Medulla oblongata (tissue), 1 donor: ENCODE data around the gene FNDC11.
"Not testable (repeated sequence)": the region's sequence is repeated elsewhere in the genome, so short reads cannot be mapped to it uniquely, and the experiment has no call there.

ENCODE experiments used
- DNase-seq: peaks from one replicate; pipeline ENCODE4 v3.0.0-alpha.2; 2015; ENCODE audit errors: extremely low spot score

FNDC11 gene, protein sequence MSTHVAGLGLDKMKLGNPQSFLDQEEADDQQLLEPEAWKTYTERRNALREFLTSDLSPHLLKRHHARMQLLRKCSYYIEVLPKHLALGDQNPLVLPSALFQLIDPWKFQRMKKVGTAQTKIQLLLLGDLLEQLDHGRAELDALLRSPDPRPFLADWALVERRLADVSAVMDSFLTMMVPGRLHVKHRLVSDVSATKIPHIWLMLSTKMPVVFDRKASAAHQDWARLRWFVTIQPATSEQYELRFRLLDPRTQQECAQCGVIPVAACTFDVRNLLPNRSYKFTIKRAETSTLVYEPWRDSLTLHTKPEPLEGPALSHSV

DNA sequence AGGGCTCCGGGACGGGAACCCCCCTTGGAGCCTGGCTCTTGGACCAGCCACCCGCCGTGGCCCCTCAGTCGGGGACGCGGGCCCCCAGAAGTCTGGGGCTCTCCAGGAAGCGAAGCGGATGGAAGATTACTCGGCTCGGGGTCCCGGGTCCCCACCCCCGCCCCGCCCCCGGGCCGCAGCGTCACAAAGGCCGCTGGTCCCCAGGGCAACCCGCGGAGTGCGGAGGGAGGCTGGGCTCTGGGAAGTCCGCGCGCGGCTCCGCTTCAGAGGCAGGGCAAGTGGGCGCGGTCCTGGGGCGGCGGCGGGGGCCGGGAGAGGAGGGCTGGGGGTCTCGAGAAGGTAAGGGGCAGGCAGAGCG is at the start of gene FNDC11:
TSS of gene FNDC11 (plus strand) at position 227 of the 358 bp plus-strand sequence. CDS start 1,505 bp downstream, outside the sequence.
- no peak for DNase-seq

DNA sequence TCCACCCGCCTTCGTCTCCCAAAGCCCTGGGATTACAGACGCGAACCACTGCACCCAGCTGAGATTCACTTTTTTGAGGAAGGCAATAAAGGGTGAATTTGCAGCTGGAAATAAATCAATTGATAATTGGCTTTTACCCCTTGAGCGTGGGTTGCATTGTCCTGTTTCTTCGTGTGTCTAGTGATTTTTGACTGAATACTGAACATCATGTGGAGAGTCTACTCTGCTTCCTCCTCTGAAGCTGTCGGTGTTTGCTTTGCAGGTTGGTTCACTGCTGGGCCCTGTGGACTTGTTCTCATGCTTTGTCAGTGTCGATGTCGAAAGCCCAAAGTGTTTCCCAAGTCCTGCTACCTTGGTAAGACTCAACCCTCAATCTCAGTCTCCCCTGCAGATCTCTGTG is 49.3 kb upstream of the FNDC11 start:
- no peak for DNase-seq

DNA sequence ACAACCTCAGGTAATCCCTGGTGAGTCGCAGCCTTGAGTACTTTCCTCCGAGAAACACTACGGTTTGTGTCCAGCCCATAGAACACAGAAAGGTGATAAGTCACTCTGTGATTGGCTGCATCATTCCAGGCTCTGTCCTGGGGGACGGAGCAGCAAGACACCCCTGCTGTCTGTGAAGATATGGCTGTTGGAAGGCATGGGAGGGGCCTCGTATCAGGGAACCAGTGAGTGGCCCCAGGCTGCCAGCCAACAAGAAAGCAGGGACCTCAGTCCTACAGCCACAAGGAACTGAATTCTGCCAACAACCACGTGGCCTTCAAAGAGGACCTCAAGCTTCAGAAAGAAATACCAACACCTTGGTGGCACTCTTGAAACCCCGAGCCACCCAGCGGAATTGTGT is 48.7 kb upstream of the FNDC11 start:
- no peak for DNase-seq

DNA sequence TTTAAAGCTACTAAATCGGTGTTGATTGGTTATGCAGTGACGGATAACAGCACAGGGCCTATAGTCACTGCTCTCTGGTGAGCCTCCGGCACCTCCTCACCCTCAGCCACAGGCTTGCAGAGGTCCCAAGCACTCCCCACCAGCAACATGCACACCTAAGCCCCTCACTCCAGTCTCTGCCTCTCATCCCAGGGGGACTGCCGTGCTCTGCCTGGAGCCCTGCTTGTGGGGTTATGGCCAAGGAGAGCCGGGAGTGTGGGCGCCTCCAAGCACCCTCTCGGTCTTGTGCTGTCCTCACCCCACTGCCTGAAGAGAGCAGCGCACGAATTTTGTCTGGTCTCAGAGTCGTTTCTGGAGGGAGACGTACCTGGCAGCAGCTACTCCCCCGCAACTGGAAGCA is 48.2 kb upstream of the FNDC11 start:
- DNase-seq, result no peak

DNA sequence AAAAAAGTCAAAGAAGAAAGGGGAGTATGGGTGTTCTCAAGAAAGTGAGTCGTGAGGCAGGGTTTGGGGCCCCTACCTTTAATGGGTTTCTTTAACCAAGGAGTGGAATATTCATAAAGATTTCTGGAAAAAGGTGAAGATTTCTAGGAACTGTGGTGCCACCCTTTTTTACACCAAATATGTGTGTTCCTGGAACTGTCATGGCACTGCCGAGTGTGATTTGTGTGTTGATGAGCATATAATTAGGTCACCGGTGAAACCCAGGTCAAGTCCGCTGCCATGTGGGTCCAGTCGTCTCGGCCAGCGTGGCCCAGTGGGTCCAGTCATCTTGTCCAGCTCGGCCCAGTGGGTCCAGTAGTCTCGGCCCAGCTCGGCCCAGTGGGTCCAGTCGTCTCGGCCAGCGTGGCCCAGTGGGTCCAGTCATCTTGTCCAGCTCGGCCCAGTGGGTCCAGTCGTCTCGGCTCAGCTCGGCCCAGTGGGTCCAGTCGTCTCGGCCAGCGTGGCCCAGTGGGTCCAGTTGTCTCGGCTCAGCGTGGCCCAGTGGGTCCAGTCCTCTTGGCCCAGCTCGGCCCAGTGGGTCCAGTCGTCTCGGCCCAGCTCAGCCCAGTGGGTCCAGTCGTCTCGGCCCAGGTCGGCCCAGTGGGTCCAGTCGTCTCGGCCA is 46.7 kb upstream of the FNDC11 start:
- no peak for DNase-seq

DNA sequence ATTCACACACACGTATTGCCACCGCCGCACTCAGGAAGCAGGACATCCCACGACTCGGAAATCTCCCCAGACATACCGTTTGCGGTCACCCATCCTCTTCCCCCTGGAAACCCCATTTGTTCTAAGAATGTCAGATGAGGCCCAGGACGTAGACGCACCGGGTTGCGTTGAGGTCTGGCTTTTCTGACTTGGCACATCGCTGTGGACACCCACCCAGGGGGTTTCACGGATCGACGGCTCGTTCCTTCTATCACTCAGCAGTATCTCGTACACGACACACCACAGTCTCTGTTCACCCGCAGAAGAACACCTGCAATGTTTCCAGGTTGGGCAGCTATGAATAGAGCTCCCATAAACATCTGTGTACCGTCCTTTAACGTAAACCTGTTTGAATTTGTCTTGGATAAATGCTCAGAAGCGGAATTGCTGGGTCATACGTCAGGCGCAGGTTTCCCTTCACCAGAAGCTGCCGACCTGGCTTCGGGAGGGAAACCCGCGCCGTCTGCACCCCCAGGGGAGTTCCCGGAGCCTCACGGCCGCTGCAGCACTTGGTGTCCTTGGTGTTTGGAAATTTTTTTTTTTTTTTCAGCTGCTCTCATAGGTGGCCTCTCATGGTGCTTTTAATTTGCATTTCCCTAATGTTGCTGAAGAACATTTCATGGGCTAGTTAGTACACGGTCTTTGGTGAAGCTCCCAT is 45.7 kb upstream of the FNDC11 start:
- no peak for DNase-seq

DNA sequence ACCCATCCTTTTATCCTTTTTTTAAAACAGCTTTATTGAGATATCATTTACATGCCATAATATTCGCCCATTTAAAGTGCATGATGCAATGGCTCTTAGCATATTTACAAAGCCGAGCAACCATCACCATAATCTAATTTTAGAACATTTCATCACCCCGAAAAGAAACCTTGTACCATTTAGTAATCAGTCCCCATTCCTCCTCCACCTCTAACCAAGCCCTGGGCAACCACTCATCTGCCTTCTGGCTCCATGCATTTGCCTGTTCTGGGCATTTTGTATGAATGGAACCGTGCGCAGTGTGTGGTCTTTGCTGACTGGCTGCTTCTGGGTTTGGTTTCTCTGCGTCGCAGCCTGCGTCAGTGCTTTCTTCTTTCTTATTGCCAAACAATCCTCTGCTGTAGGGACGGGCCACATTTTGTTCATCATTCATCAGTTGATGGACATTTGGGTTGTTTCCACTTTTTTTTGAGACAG is 44.8 kb upstream of the FNDC11 start:
- DNase-seq, result no peak

DNA sequence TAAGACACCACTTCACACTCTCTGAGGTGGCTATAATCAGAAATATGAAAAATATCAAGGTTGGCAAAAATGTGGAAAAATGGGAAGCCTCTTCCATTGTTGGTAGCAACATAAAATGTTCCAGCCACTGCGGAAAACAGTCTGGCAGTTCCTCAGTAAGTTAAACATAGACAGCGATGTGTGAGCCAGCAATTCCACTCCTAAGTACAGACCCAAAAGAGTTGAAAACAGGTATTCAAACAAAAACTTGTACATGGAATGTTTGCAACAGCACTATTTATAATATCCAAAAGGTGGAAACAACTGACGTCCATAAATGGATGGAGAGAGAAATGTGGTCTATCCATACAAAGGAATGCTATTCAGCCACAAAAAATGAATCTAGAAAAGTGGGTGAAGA is 40.8 kb upstream of the FNDC11 start:
- no peak for DNase-seq

DNA sequence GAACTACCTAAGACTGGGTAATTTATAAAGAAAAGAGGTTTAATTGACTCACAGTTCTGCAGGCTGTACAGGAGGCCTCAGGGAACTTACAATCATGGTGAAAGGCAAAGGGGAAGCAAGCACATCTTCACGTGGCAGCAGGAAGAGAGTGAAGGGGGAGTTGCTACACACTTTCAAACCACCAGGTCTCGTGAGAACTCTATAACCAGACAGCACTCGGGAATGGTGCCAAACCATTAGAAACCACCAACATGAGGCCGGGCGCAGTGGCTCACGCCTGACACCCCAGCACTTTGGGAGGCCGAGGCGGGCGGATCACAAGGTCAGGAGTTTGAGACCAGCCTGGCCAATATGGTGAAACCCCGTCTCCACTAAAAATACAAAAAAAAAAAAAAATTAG is 39.4 kb upstream of the FNDC11 start:
- not testable (repeated sequence) for DNase-seq

DNA sequence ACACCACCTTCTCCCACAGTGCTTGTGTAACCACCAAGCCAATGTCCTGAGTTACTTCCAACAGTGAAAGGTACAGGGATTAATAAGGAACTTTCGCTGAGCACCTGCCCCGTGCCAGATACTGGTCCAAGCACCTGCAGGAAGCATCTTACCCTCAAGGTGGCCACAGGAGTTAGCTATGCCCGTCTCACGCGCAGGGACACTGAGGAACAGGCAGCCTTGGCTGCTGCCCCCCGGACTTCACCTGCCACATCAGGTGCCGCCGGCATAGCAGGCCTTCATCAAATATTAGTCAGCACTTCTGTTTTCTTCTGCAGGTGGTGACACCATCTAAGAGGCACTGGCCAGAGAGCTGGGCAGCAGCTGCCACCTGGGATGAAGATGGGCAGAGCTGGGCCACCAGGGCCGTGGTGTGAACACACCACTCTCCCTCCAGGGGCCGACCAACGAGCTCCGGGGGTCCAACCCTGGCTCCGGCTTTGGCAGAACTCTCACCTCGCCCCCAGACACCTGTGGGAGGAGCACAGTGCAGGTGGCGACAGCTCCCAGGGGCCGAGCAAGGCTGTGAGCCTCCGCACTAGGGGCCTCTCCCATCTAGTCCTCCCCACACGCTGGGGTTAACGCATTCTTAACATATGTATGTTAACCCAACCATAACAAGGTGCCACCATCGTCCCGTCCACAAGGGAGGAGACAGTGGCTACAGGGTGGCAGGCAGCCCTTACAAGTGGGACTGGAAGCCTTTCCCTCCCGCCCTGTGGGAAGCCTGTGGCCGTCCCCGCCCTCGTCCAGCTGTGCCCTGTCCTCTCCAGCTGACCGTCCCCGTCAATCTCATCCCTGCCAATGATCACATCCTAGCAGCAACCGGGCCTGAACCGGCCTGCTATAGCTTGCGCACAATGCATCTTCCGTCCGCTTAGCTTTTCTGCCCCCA is 36.3 kb upstream of the FNDC11 start:
- DNase-seq, result no peak

DNA sequence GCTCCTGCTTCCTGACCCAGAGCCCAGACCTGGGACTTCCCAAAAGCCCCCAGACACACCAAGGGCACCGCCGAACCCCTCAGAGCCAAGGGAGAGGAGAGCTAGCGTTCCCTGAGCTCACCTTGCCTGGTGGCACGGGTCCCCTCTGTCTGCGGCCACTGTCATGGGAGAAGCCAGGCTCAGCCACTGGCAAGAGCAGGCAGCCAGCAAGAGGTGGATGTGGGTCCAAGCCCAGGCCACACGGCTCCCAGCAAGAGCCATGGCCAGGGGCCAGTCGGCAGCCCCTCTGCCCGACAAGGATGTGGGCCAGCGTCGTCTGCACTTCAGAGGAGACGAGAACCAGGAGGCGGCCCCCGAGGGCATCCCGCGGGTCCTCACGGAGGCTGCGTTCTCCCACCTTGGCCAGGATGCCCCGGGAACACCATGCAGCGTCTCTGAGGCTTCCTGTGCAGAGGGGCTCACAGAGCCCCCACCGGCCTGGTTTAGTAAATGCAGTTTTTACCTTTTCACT is 35.6 kb upstream of the FNDC11 start:
- DNase-seq, result no peak

DNA sequence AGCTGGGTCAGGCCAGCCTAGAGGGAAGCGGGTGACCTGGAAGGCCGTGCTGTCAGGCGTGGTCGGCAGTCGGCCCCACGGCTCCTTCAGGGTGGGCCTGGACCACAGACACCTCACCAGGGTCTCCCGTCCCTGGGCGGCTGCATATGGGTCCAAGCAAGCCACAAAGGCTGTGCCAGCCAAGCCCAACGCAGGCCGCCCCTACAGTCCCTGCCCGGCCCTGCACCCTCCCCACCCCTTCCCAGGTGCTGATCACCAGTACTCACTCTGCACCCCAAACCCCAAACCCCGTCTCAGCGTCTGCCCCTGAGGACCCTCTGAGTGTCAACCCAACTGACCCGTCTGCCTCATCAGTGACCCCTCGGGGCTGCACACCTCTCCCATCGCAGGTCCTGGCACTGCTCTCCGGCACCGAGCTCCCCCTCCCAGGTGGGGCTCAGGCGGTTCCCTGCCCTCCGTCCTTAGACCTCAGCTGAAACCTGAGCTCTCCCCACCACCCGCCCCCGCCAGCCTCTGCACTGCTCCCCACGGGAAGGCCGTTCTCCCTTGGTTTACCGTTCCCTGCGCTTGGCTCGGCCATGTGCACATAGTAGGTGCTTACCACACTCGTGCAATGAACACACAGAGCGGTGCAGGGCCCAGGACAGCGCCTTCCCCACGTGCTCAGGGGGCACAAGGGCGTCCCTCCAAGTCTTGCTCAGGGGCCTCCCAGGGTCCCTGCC is 34.9 kb upstream of the FNDC11 start:
- no peak for DNase-seq

DNA sequence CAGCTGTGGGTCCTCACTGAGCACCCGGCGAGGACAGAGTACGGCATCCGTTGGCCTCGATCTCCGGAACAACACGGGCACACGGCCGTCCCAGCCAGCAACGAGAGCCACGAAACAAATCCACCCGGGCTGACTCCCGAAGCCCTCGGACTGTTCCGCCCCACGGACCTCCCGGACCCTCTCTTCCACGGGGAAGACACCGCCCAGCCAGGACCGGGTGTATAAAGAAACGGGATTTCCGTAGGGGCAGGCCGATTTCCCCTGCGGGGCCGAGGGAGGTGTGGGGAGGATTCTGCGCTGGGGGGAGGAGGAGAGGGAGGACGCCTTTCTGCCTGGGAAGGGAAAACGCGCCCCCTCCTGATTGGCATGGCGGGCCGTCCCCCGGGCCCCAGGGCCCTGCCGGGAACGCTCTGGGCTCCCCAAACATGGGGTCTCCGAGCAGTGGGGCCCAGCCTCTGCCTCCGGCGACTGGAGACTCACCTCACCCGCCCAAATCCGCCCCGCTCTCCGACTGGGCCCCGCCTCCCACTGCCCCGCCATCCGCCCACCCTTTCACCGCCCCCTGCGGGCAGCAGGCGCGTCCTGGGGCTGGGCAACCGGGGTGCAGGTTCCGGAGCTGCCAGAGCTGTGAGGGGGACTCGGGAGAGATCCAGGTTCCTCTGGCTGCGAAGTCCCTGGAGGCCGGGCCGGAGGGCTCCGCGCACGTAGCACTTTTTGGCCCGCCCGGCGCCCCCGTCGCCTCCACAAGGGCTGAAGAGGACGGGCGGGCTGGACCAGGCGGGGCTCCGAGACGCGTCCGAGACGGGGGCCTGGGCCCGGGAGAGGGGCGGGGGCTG is 34.1 kb upstream of the FNDC11 start:
- DNase-seq, result peak; percentile 37

DNA sequence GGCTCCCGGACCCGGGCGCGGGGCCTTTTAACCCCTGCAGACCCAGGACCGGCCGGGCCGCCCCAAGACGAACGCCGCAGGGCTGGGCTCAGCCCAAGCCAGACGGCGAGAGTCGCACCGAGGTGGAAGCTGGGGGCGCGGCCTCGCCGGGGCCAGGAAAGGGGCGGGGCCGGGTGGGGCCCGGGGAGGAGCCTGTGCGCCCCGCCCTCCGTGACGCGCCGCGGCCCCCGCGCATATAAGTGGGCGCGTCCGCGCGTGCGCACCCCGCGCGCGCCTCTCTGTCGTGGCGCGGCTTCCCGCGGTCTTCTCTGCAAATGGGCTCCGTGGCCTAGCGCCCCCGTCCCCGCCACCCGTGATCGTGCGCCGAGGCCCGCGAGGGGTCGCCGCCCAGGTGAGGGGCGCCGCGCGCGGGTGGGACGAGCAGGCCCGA is 33.4 kb upstream of the FNDC11 start, which contains the start of gene PPDPF:
TSS of gene PPDPF (plus strand) at position 262 of the 430 bp plus-strand sequence. CDS start 544 bp downstream, outside the sequence.
- DNase-seq, result peak; percentile 87

DNA sequence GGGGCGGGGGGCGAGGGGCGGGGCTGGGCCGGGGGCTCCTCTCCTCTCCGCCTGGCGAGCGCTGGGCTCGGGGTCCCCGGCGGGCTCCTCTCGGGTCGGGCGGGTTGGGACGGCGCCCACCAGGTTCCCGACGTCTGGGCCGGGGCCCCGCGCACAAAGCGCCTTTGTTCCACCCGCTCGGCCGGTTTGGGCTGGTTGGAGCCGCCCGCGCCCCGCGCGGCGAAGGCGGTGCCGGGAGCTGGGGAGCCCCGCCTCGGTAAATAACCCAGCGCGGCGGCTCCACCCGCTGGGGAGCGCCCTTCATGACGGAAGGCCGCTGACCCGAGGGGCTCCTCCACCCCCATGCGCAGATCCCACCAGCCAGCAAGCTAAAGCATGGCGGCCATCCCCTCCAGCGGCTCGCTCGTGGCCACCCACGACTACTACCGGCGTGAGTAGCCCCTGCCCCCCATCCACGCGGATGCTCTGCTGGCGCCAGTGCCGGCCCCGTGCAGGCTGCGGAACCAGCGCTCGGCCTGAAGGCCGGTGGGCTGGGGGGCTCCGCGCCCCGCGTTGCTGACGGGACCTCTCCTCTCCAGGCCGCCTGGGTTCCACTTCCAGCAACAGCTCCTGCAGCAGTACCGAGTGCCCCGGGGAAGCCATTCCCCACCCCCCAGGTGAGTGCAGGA is 32.9 kb upstream of the FNDC11 start:
- peak; percentile 88 for DNase-seq

DNA sequence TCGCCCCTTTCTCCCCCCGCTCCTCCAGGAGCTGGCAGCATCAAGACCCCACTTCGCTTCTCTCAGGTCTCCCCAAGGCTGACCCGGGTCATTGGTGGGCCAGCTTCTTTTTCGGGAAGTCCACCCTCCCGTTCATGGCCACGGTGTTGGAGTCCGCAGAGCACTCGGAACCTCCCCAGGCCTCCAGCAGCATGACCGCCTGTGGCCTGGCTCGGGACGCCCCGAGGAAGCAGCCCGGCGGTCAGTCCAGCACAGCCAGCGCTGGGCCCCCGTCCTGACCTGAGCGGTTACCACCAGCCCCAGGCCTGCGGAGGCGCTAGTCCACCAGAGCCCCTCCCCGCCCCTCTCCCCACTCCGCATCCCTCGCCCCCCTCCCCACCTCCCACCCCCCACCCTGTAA is 32.4 kb upstream of the FNDC11 start:
- no peak for DNase-seq

DNA sequence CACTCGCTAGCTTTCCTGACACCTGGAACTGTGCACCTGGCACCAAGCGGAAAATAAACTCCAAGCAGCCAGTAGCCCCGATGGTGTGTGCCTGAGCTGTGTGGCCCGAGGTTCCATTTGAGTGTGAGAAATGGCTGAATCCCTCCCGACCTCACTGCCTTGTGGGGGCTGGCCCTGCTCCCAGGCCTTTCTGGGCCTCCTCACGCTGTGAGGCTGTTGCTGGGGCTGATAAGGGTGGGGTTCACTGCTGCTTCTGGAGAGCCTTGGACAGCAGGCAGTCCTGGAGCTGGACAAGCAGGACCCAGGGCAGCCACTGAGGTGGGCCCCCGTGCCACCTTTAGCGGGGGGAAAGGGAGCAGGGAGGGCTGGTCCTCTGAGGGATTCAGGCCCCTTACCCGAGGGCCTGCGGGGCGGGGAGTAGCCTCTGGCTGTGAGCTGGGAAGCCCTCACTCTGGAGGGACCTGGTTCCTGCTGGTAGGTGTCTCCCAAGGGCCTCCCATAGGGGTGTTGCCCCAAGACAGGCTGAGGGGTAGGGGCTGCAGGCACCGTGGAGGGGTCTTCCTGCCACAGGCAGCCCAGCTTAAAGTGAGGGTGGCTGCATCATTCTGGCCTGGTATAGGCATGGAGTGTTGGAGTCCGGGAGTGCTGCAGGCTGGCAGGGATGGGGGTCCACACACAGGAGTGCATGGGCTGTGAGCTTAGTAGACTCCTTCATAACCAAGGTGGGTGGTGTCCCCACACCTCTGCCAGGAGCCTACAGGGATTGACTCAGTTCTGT is 31.7 kb upstream of the FNDC11 start:
- DNase-seq, result peak; percentile 37

DNA sequence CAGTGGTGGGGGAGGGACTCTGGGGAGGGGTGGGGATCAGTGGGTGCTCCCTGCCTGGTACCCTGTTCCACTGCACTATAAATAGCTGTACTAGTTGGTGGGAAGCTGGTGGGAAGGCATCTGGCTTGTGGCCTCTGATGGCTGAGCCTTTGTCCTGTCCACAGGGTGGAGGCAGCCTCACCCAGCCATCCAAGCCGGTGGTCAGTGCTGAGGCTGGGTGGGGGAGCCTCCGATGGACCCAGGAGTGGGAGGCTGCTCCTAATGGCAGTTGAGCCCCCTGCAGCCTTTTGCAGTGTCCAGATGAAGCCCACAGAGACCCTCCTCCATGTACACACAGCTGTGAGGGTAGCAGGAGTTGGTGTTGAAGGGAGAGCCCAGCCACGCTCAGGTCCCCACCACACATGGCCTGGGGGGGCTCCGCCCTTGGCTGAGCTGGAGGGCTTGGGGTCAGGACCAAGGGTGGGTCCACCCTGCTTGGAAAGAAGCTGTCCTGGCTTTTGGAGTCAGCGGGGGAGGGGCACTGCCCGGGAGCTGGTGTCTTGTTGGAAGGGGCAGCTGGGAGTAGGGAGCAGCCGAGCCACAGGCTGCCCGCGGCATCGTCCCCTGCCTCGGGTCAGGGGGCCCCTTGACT is 30.9 kb upstream of the FNDC11 start:
- DNase-seq, result no peak
